GM12891 (cell line): Measurements from ENCODE around the gene PPFIBP1.

ENCODE experiments used
- POLR2A ChIP-seq: IDR thresholded peaks from 2 replicates; pipeline ENCODE4 v1.6.1; 2011; ENCODE audit warnings: low read depth, low read length, control low read depth
- POLR2AphosphoS5 ChIP-seq: IDR thresholded peaks from 2 replicates; pipeline ENCODE4 v1.6.1; 2011; ENCODE audit warnings: low read depth, low read length, control low read depth
- TAF1 ChIP-seq: IDR thresholded peaks from 2 replicates; pipeline ENCODE4 v1.6.1; 2011; ENCODE audit warnings: low read depth, low read length, control low read depth

GRCh38 chr12:27705263-27705662, 181.3 kb downstream of the PPFIBP1 start:
- TF ChIP-seq TAF1 (no peak), POLR2A (no peak), POLR2AphosphoS5 (no peak)
